Lung (tissue), 12 donors: ENCODE measurements around the gene SUCO. TPM values are rescaled to one million over a fixed set of nuclear protein-coding genes. Genes with fewer than 3 reads are reported as not detected.

Source experiments
- ATAC-seq: fragments of 200-7000 bp; cut with Tn5 transposase; one replicate; pipeline ENCODE4 v1.9.1; 2020; ENCODE audit warnings: moderate number of reproducible peaks; ENCODE audit not compliant: insufficient read depth, low FRiP score
- DNase-seq, 3 donors: peaks; one replicate each; pipeline ENCODE4 v3.0.0-alpha.2; 2013 to 2017
- H3K27ac ChIP-seq, 2 donors: one replicate each; pipeline ENCODE4 v1.5.1; 2013; ENCODE audit warnings: mild to moderate bottlenecking in 2 of 2, moderate library complexity in 2 of 2, control low read depth in 1 of 2, inconsistent platforms in 1 of 2, low read depth in 1 of 2, low read length in 1 of 2
- H3K27me3 ChIP-seq, 3 donors: one replicate each; pipeline ENCODE4 v1.5.1; 2013; ENCODE audit warnings: low read length in 2 of 3; ENCODE audit not compliant: control insufficient read depth in 3 of 3, insufficient read depth in 3 of 3
- H3K36me3 ChIP-seq, 4 donors: one replicate each; pipeline ENCODE4 v1.5.1; 2013; ENCODE audit warnings: low read length in 4 of 4, mild to moderate bottlenecking in 1 of 4, moderate library complexity in 1 of 4; ENCODE audit not compliant: control insufficient read depth in 4 of 4, insufficient read depth in 4 of 4
- H3K4me1 ChIP-seq, 5 donors: one replicate each; pipeline ENCODE4 v1.5.1; 2013; ENCODE audit warnings: low read length in 5 of 5, mild to moderate bottlenecking in 2 of 5, moderate library complexity in 1 of 5; ENCODE audit not compliant: control insufficient read depth in 5 of 5, insufficient read depth in 5 of 5
- H3K4me3 ChIP-seq: one replicate; pipeline ENCODE4 v1.5.1; 2013; ENCODE audit warnings: mild to moderate bottlenecking, control low read depth, moderate library complexity
- H3K9ac ChIP-seq, 2 donors: one replicate each; pipeline ENCODE4 v1.5.1; 2013; ENCODE audit warnings: low read length in 2 of 2, control low read depth in 1 of 2; ENCODE audit not compliant: insufficient read depth in 1 of 2
- H3K9me3 ChIP-seq, 4 donors: one replicate each; pipeline ENCODE4 v1.5.1; 2013; ENCODE audit warnings: low read length in 3 of 4, mild to moderate bottlenecking in 1 of 4, moderate library complexity in 1 of 4; ENCODE audit not compliant: control insufficient read depth in 4 of 4, insufficient read depth in 3 of 4
- WGBS, 2 donors: extraction: QIAGEN DNeasy Blood & Tissue Kit; methylation state at CpG; one replicate each; pipeline ENCODE4 v1.1.7; 2013; 5-methylcytosine and 5-hydroxymethylcytosine counted together
- polyA plus RNA-seq, 2 donors: library from polyadenylated mRNA; stranded (reverse); fragments of 200-250 nt; gene quantifications; one replicate each; pipeline ENCODE4 v1.2.1, GENCODE V29; 2013
- total RNA-seq, 2 donors: library from RNA; depleted of rRNA in 1 of 2; stranded (reverse); fragments of >200 nt in 1 of 2; gene quantifications; one replicate each; pipeline ENCODE4 v1.2.1, GENCODE V29; 2014 to 2021
- TF ChIP-seq, protein P1 (sequence below): IDR thresholded peaks from 2 replicates; pipeline ENCODE4 v1.5.1; 2012; ENCODE audit warnings: mild to moderate bottlenecking; ENCODE audit errors: control extremely low read depth, extremely low read depth
- donor health status: control.
- donor health status: control.
- donor health status: Bipolar disorder and iron deficiency.
- donor health status: healthy.
- donor health status: DM: yes; HTN: yes; CAD: no.

SUCO gene
- total and polyA plus RNA-seq, 4 donors: 10.2 to 86.8 (median 22.0) TPM

DNA sequence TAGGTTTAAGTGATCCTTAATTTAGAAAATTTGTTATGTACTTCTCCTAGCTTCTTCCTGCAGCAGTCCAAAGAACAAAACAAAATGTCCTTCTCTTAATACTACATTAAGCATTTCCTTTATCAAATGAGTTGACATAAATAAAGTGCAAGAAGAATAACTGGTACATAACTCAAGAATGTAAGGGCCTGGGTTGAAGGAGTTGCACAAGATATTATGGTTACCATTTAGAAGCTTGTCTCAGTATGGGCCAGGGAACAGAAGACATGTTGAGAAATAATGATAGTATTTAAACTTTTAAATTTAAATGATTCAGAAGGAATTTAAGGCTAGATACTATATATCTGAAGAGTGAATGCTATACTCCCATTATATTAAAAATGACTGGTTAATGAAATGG, 23.5 kb downstream of the SUCO start:
- Histone ChIP-seq H3K36me3 (peaks cover 3 to 7% (median 5%) of the 10 kb centered on the region in 4 donors), H3K4me3 (no peak overlapping the region), H3K27me3 (no peaks in the 10 kb centered on the region), H3K27ac (no peak overlapping the region), H3K4me1 (no peaks in the 10 kb centered on the region), H3K9me3 (no peaks in the 10 kb centered on the region), H3K9ac (no peak overlapping the region)
- DNase-seq (no peak), ATAC-seq (no peak)
- TF ChIP-seq, protein P1, sequence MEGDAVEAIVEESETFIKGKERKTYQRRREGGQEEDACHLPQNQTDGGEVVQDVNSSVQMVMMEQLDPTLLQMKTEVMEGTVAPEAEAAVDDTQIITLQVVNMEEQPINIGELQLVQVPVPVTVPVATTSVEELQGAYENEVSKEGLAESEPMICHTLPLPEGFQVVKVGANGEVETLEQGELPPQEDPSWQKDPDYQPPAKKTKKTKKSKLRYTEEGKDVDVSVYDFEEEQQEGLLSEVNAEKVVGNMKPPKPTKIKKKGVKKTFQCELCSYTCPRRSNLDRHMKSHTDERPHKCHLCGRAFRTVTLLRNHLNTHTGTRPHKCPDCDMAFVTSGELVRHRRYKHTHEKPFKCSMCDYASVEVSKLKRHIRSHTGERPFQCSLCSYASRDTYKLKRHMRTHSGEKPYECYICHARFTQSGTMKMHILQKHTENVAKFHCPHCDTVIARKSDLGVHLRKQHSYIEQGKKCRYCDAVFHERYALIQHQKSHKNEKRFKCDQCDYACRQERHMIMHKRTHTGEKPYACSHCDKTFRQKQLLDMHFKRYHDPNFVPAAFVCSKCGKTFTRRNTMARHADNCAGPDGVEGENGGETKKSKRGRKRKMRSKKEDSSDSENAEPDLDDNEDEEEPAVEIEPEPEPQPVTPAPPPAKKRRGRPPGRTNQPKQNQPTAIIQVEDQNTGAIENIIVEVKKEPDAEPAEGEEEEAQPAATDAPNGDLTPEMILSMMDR: no peak

DNA sequence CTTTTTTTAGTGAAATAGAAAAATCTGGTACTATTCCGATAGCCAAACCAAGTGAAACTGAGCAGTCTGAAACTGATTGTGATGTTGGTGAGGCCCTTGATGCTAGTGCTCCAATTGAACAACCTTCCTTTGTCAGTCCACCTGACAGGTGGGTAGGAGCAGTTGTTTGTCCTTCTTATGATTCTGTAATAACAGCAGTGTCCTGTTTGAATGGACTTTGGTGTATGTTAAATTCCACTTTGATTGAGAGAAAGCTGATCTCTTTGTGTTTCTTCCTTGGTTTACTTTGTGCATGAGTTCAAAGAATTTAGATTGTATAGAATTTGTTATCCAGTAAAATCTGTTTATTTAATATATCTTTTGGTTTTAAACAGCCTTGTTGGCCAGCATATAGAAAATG, 24.3 kb downstream of the SUCO start:
- H3K9me3 ChIP-seq: no peaks in the 10 kb centered on the region
- no peak overlapping the region for H3K4me3 ChIP-seq
- H3K36me3 ChIP-seq: peaks cover 3 to 7% (median 6%) of the 10 kb centered on the region in 4 donors
- H3K27me3 ChIP-seq: no peaks in the 10 kb centered on the region
- 95 to 100% methylated on average over 1 of the region's 1 CpG for WGBS, 2 donors
- no peaks in the 10 kb centered on the region for H3K4me1 ChIP-seq
- ATAC-seq: no peak
- DNase-seq: no peak
- H3K9ac ChIP-seq: no peak overlapping the region
- H3K27ac ChIP-seq: no peak overlapping the region
- TF ChIP-seq, protein P1: no peak

DNA sequence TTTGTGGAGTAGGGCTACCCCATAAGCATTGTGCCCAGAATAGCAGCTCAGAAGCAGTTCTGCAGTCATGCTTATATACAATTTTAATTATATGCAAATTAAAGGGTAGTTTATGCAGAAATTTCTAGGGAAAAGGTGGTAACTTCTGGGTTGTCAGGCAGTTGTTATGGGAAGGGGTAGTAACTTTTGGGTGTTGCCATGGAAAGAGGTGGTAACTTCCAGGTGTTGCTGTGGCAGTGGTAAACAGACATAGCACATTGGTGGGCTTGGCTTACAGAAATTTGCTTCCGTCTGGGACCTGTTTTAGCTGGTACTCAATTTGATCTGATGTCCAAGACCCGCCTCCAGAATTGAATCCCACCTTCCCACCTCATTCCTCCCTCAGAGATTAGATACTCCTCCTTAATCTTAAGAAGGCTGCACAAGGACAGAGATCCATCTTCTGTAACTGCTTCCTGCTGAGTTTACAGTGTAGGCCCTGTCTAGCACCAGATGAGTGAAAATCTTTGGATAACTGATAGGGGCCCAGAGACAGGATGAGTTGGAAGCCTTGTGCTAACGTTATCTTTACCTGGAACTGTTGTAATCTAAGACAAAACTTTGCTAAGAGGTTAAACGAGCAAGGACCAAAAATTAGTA, 26.7 kb downstream of the SUCO start:
- Histone ChIP-seq H3K4me1 (no peaks in the 10 kb centered on the region), H3K4me3 (no peak overlapping the region), H3K27ac (no peak overlapping the region), H3K36me3 (peaks cover 3 to 18% (median 6%) of the 10 kb centered on the region in 4 donors), H3K27me3 (no peaks in the 10 kb centered on the region), H3K9ac (no peak overlapping the region), H3K9me3 (no peaks in the 10 kb centered on the region)
- WGBS, 2 donors: 90 to 91% methylated on average over 4 of the region's 4 CpGs
- no peak for DNase-seq
- no peak for ATAC-seq
- TF ChIP-seq, protein P1: no peak

DNA sequence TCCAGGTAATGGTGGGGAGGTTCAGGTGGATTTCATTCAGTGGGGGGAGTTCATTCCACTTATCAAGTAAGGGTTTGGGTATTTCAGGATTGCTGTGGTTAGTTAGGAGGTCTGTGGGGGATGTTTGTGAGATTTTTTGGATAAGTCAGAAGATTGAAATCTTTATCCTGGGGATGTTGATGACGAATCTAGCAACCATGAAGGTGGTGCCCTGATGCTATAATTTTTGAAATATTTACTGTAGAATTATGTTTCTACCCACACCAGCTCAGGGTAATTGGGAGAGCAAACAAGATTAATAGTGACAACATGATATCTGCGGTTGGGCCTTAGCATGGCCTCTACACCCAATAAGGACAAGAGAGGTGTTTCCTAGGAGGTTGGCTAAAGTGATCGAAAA, 28.3 kb downstream of the SUCO start:
- no peak overlapping the region for H3K27ac ChIP-seq
- no peaks in the 10 kb centered on the region for H3K9me3 ChIP-seq
- no peak overlapping the region for H3K9ac ChIP-seq
- WGBS, 2 donors: 99 to 100% methylated on average over 3 of the region's 3 CpGs
- H3K4me3 ChIP-seq: no peak overlapping the region
- no peak for ATAC-seq
- H3K27me3 ChIP-seq: no peaks in the 10 kb centered on the region
- TF ChIP-seq, protein P1: no peak
- H3K4me1 ChIP-seq: no peaks in the 10 kb centered on the region
- H3K36me3 ChIP-seq: peaks cover 3 to 20% (median 11%) of the 10 kb centered on the region in 4 donors
- DNase-seq: no peak
